ENCODE data around the gene HSPG2. TPM values are rescaled to one million over a fixed set of nuclear protein-coding genes. Genes with fewer than 3 reads are reported as not detected.
"Not testable (repeated sequence)": the region's sequence is repeated elsewhere in the genome, so short reads cannot be mapped to it uniquely, and the experiment has no call there.

Gene HSPG2
- total RNA-seq, 5 donors from 2014 or later (not counting 1 experiment from before 2014, with no cell fraction given) = 4.4 to 9.3 (median 7.9) TPM

DNA sequence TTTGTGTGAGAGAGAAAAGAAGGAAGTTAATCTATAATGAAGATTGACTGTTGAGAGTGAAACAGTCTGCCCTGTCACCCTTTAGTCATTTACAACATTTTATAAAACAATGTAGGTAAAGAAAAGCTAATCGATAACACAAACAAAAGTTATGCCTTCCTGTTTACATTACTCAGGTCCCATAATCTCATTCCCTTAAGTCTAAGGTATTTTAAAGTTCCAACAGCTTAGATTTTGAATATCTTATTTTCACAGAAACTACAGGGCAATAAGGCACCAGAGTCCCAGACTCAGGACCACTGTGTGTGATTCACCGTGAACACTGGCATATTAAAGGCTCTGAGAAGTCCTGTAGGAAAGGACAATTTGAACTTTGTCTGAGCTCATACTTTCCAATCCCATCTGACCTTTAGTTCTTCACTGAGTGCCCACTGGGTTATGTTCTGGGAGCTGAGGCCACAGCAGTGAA, 35.9 kb upstream of the HSPG2 start:
- ChIA-PET POLR2A (interaction anchor here in 1 of 2 donors (0.6 kb wide), 1 partner anchor 210 kb away, joined by 4 read pairs; no protein-coding TSS in a partner anchor), CTCF (interaction anchor here in 1 of 2 donors (0.6 to 0.7 kb wide), 2 partner anchors 10 to 94 kb away, joined by 3 read pairs; no protein-coding TSS in a partner anchor)
- not testable (repeated sequence) for ATAC-seq (replicated peaks in 1 of 4); H3K27ac ChIP-seq (ENCODE audit: low read length); H3K36me3 Mint-ChIP-seq; H3K4me1 Mint-ChIP-seq; DNase-seq; H3K36me3 ChIP-seq (ENCODE audit: control insufficient read depth in 2 of 2, extremely low read depth in 1 of 2, insufficient read depth in 1 of 2, low read length in 1 of 2); H3K9me3 Mint-ChIP-seq; H3K4me1 ChIP-seq (ENCODE audit: control insufficient read depth in 1 of 2, extremely low read depth in 1 of 2, insufficient read depth in 2 of 2, low read length in 2 of 2); H3K4me3 Mint-ChIP-seq; H3K27ac Mint-ChIP-seq; H3K27me3 ChIP-seq (replicated peaks in 1 of 2; ENCODE audit: control insufficient read depth in 2 of 2, extremely low read depth in 1 of 2, insufficient read depth in 2 of 2, low read length in 1 of 2); H3K27me3 Mint-ChIP-seq; H3K9me3 ChIP-seq; H3K4me3 ChIP-seq (ENCODE audit: control insufficient read depth in 1 of 2, extremely low read depth in 1 of 2, low read length in 1 of 2)
- WGBS (ENCODE audit: insufficient coverage) = no CpG with 5 or more reads among the region's 2 CpGs

DNA sequence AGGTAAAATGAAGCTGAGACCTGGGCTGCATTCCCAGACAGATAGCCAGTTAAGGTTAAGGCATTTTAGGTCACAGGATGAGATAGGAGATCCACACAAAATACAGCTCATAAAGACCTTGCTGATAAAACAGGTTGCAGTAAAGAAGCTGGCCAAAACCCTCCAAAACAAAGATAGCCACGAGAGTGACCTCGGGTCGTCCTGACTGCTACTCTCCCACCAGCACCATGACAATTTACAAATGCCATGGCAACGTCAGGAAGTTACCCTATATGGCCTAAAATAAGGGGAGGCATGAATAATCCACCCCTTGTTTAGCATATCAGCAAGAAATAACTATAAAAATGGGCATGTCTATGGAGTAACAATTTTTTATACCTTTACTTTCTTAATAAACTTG, 33.4 kb upstream of the HSPG2 start:
- ATAC-seq (replicated peaks in 1 of 4); H3K27ac Mint-ChIP-seq: not testable (repeated sequence)

DNA sequence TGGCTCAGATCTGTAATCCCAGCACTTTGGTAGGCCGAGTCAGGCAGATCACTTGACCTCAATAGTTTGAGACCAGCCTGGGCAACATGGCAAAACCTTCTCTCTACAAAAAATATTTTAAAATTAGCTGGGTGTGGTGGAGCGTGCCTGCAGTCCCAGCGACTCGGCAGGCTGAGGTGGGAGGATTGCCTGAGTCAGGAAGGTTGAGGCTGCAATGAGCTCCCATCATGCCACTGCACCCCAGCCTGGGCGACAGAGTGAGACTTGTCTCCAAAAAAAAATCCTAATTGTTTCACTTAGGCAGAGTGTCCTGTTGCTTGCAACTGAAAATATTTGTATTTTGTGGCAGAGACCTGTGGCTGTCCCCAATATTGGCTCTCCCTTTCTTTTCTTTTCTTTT, 32.0 kb upstream of the HSPG2 start:
- H3K4me3 ChIP-seq (ENCODE audit: control insufficient read depth in 1 of 2, extremely low read depth in 1 of 2, low read length in 1 of 2); H3K4me1 ChIP-seq (ENCODE audit: control insufficient read depth in 1 of 2, extremely low read depth in 1 of 2, insufficient read depth in 2 of 2, low read length in 2 of 2); H3K36me3 Mint-ChIP-seq; H3K4me1 Mint-ChIP-seq; CTCF ChIA-PET; H3K9me3 Mint-ChIP-seq; H3K36me3 ChIP-seq (ENCODE audit: control insufficient read depth in 2 of 2, extremely low read depth in 1 of 2, insufficient read depth in 1 of 2, low read length in 1 of 2); H3K27ac ChIP-seq (ENCODE audit: low read length); H3K9me3 ChIP-seq; ATAC-seq (replicated peaks in 1 of 4); H3K27ac Mint-ChIP-seq; DNase-seq; H3K4me3 Mint-ChIP-seq; POLR2A ChIA-PET; H3K27me3 Mint-ChIP-seq: not testable (repeated sequence)
- peaks cover 0 to 11% of the 10 kb centered on the region in 2 experiments for H3K27me3 ChIP-seq (replicated peaks in 1 of 2; ENCODE audit: control insufficient read depth in 2 of 2, extremely low read depth in 1 of 2, insufficient read depth in 2 of 2, low read length in 1 of 2)
- WGBS (ENCODE audit: insufficient coverage) = 80% methylated on average over 1 of the region's 5 CpGs

More for the DNA sequence above, 33.4 kb upstream of the HSPG2 start:
- CTCF ChIA-PET; H3K27ac ChIP-seq (ENCODE audit: low read length); H3K36me3 Mint-ChIP-seq; DNase-seq; H3K4me1 ChIP-seq (ENCODE audit: control insufficient read depth in 1 of 2, extremely low read depth in 1 of 2, insufficient read depth in 2 of 2, low read length in 2 of 2); H3K9me3 Mint-ChIP-seq; H3K9me3 ChIP-seq; H3K4me3 ChIP-seq (ENCODE audit: control insufficient read depth in 1 of 2, extremely low read depth in 1 of 2, low read length in 1 of 2); H3K27me3 Mint-ChIP-seq; H3K27me3 ChIP-seq (replicated peaks in 1 of 2; ENCODE audit: control insufficient read depth in 2 of 2, extremely low read depth in 1 of 2, insufficient read depth in 2 of 2, low read length in 1 of 2); H3K4me3 Mint-ChIP-seq; H3K4me1 Mint-ChIP-seq; H3K36me3 ChIP-seq (ENCODE audit: control insufficient read depth in 2 of 2, extremely low read depth in 1 of 2, insufficient read depth in 1 of 2, low read length in 1 of 2); POLR2A ChIA-PET: not testable (repeated sequence)
- WGBS (ENCODE audit: insufficient coverage) = no CpG with 5 or more reads among the region's 4 CpGs

DNA sequence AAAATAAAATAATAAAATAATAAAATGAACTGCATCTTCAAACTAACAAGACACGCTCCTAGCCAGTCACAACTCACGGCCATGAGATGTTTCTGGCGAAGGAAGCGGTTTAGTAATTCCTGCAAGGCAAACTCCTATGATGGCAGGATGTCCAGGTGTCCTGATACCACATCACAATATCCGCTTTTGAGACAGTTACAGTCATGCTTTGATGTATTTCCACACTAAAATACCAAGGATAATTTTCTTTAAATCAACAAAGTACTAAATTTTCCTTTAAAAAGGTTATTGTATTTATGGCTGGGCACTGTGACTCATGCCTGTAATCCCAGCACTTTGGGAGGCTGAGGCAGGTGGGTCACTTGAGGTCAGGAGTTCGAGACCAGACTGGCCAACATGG, 30.1 kb upstream of the HSPG2 start:
- ATAC-seq (replicated peaks in 1 of 4); POLR2A ChIA-PET; H3K27ac Mint-ChIP-seq; H3K36me3 ChIP-seq (ENCODE audit: control insufficient read depth in 2 of 2, extremely low read depth in 1 of 2, insufficient read depth in 1 of 2, low read length in 1 of 2); H3K9me3 ChIP-seq; H3K4me1 Mint-ChIP-seq; H3K27ac ChIP-seq (ENCODE audit: low read length); H3K4me3 Mint-ChIP-seq; DNase-seq; H3K9me3 Mint-ChIP-seq; H3K4me3 ChIP-seq (ENCODE audit: control insufficient read depth in 1 of 2, extremely low read depth in 1 of 2, low read length in 1 of 2); H3K4me1 ChIP-seq (ENCODE audit: control insufficient read depth in 1 of 2, extremely low read depth in 1 of 2, insufficient read depth in 2 of 2, low read length in 2 of 2); H3K36me3 Mint-ChIP-seq; H3K27me3 Mint-ChIP-seq; CTCF ChIA-PET: not testable (repeated sequence)
- H3K27me3 ChIP-seq (replicated peaks in 1 of 2; ENCODE audit: control insufficient read depth in 2 of 2, extremely low read depth in 1 of 2, insufficient read depth in 2 of 2, low read length in 1 of 2) = peaks cover 0 to 11% of the 10 kb centered on the region in 2 experiments
- 90% methylated on average over 2 of the region's 6 CpGs for WGBS (ENCODE audit: insufficient coverage)

DNA sequence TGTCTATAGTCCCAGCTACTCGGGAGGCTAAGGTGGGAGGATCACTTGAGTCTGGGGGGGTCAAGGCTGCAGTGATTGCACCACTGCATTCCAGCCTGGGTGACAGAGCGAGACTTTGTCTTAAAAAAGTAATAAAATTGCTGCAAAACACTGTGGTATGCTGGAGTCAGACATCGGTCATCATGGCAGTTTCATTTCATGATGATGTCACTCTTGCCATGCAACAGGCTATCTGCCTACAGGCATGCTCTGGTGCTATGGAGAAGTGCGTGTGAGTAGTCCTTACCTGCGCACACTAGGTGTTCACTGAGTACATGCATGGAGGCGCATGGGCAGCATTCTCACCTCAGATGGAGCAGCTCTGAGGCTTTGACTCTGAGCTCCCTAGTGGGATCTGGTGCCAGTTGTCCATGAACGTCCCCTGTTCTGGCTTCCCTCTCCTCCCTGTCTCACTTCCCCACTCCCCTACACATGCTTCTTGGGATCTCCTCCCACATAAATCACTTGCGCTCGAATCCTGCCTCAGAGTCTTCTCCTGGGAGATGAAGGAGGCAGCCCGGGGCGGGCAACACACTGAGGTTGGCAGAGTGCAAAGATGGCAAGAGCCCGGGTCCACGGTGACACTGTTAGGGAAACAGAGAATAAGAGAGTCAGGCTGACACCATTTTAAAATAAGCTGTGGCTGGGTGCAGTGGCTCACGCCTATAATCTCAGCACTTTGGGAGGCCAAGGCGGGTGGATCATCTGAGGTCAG, 29.3 kb upstream of the HSPG2 start:
- peaks cover 0 to 8% of the 10 kb centered on the region in 2 experiments for H3K4me1 ChIP-seq (ENCODE audit: control insufficient read depth in 1 of 2, extremely low read depth in 1 of 2, insufficient read depth in 2 of 2, low read length in 2 of 2)
- H3K36me3 Mint-ChIP-seq = no peaks in the 10 kb centered on the region
- H3K36me3 ChIP-seq (ENCODE audit: control insufficient read depth in 2 of 2, extremely low read depth in 1 of 2, insufficient read depth in 1 of 2, low read length in 1 of 2) = no peaks in the 10 kb centered on the region
- peaks cover 0 to 6% of the 10 kb centered on the region in 2 donors for H3K27me3 Mint-ChIP-seq
- ATAC-seq (replicated peaks in 1 of 4) (no peak), DNase-seq (no peak)
- no peak overlapping the region for H3K4me3 Mint-ChIP-seq
- CTCF ChIA-PET = no interaction called here
- POLR2A ChIA-PET = no interaction called here
- 84% methylated on average over 13 of the region's 15 CpGs for WGBS (ENCODE audit: insufficient coverage)
- H3K4me1 Mint-ChIP-seq = peaks cover 4 to 8% (median 5%) of the 10 kb centered on the region in 3 donors
- H3K4me3 ChIP-seq (ENCODE audit: control insufficient read depth in 1 of 2, extremely low read depth in 1 of 2, low read length in 1 of 2) = no peak overlapping the region
- H3K27me3 ChIP-seq (replicated peaks in 1 of 2; ENCODE audit: control insufficient read depth in 2 of 2, extremely low read depth in 1 of 2, insufficient read depth in 2 of 2, low read length in 1 of 2) = peaks cover 0 to 11% of the 10 kb centered on the region in 2 experiments
- H3K9me3 Mint-ChIP-seq = no peaks in the 10 kb centered on the region
- no peaks in the 10 kb centered on the region for H3K9me3 ChIP-seq
- no peak overlapping the region for H3K27ac ChIP-seq (ENCODE audit: low read length)
- no peak overlapping the region for H3K27ac Mint-ChIP-seq

DNA sequence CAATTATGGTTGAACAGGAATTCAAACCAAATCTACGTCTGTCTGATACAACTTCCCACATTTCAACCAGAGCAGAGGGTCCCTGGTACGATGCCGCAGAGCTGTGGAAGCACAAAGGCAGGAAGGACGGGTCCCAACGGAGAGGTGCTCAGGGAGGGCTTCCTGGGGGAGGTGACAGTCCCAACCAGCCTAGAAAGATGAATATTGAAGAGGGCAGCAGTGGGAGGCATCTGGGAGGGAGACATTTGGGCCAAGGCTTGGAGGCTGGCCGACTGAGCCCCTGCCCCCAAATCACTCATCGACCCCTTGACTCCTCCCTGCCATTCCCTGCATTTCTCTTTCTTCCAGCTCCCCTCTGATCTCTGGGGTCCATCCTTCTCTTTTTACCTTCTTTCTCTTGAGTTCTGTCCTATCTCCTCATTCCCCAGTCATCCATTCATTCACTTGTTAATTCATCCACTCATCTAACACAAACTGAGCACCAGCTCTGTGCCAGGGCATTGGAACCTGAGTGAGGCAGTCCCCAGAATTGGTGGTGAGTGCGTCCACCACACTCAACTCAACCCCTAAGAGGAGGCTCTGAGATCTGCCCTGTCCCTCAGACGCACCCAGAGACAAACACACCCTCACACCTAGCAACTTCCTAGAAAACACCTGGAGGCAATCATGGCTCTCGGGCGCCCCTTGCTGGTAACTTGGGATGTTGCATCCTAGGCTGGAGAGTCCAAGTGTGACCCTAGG, 26.5 kb upstream of the HSPG2 start:
- Mint-ChIP-seq H3K27ac (peak overlapping the region; percentile 23 to 79), H3K4me1 (peaks cover 4 to 14% (median 12%) of the 10 kb centered on the region in 3 donors), H3K4me3 (no peak overlapping the region), H3K36me3 (no peaks in the 10 kb centered on the region), H3K9me3 (no peaks in the 10 kb centered on the region), H3K27me3 (peaks cover 0 to 6% of the 10 kb centered on the region in 2 donors)
- H3K4me1 ChIP-seq (ENCODE audit: control insufficient read depth in 1 of 2, extremely low read depth in 1 of 2, insufficient read depth in 2 of 2, low read length in 2 of 2) = peaks cover 0 to 8% of the 10 kb centered on the region in 2 experiments
- ATAC-seq (replicated peaks in 1 of 4) (peak; percentile 91 to 95 (median 93)), DNase-seq (peak; percentile 50 to 87 (median 76))
- no peak overlapping the region for H3K4me3 ChIP-seq (ENCODE audit: control insufficient read depth in 1 of 2, extremely low read depth in 1 of 2, low read length in 1 of 2)
- H3K27ac ChIP-seq (ENCODE audit: low read length) = no peak overlapping the region
- POLR2A ChIA-PET = no interaction called here
- no peaks in the 10 kb centered on the region for H3K9me3 ChIP-seq
- peaks cover 0 to 14% of the 10 kb centered on the region in 2 experiments for H3K27me3 ChIP-seq (replicated peaks in 1 of 2; ENCODE audit: control insufficient read depth in 2 of 2, extremely low read depth in 1 of 2, insufficient read depth in 2 of 2, low read length in 1 of 2)
- CTCF ChIA-PET = interaction anchor here in 1 of 2 donors (0.6 to 0.7 kb wide), 2 partner anchors 9 to 702 kb away, joined by 3 to 7 read pairs; no protein-coding TSS in a partner anchor
- 48% methylated on average over 5 of the region's 11 CpGs for WGBS (ENCODE audit: insufficient coverage)
- H3K36me3 ChIP-seq (ENCODE audit: control insufficient read depth in 2 of 2, extremely low read depth in 1 of 2, insufficient read depth in 1 of 2, low read length in 1 of 2) = no peaks in the 10 kb centered on the region

Measured in T-cell (primary cell).